Keratinocyte (primary cell): Measurements from ENCODE around the gene RBM44.

Source experiments
- EZH2 ChIP-seq: IDR thresholded peaks from one replicate; pipeline ENCODE4 v1.6.1; 2012; ENCODE audit warnings: inconsistent platforms, mild to moderate bottlenecking, low read length, moderate library complexity
- TF ChIP-seq, protein P1 (sequence below), 3 experiments: IDR thresholded peaks in 1 of 3; conservative IDR thresholded peaks in 1 of 3; optimal IDR thresholded peaks in 1 of 3; 2 replicates in 2 of 3; 3 replicates in 1 of 3; pipeline versions ENCODE3 to v1.5.1; 2011; ENCODE audit warnings: low read length in 3 of 3, mild to moderate bottlenecking in 3 of 3, moderate library complexity in 2 of 3, control low read depth in 1 of 3, inconsistent platforms in 1 of 3; ENCODE audit not compliant: insufficient read depth in 2 of 3; ENCODE audit errors: extremely low read depth in 1 of 3

DNA sequence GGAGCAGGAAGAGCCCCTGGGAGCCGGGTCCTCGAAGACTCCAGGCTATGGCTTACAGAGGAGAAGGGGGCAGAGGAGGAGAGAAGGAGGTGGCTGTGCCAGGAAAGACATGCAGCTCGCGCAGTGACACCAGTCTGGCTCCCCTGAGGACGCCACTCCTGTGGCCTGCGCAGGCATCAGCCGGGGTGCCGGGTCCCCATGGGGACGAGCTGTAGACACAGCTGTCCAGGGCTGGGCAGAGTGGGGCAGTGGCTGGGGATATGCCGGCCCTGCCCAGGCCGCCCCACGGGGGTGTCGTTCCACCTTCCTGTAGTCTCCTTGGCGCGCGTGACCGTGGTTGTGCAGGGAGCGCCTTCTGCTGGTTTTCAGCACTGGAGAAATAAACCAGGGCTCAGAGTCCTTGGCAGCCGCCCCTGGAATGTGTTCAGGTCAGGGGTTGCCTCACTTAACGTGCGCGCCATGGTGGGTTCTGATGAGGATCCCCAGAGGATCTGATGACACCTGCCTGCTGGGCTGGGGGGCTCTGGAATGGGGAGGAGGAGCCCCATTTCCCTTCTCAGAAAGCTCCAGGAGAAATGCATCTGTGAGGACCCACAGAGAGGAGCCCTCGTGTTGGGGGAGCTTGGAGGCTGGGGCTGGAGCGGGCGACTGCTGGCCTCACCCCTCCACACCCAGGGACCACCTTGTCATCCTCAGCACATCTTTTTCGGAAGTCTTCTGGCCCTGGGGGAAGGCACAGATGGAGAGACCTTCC, 87.5 kb downstream of the RBM44 start:
- TF ChIP-seq, protein P1, sequence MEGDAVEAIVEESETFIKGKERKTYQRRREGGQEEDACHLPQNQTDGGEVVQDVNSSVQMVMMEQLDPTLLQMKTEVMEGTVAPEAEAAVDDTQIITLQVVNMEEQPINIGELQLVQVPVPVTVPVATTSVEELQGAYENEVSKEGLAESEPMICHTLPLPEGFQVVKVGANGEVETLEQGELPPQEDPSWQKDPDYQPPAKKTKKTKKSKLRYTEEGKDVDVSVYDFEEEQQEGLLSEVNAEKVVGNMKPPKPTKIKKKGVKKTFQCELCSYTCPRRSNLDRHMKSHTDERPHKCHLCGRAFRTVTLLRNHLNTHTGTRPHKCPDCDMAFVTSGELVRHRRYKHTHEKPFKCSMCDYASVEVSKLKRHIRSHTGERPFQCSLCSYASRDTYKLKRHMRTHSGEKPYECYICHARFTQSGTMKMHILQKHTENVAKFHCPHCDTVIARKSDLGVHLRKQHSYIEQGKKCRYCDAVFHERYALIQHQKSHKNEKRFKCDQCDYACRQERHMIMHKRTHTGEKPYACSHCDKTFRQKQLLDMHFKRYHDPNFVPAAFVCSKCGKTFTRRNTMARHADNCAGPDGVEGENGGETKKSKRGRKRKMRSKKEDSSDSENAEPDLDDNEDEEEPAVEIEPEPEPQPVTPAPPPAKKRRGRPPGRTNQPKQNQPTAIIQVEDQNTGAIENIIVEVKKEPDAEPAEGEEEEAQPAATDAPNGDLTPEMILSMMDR (optimal IDR thresholded peaks at IDR 0.05 in 1 of 3, IDR thresholded peaks at IDR 0.05 in 1 of 3, conservative IDR thresholded peaks at IDR 0.05 in 1 of 3; ENCODE audit: extremely low read depth in 1 of 3, insufficient read depth in 2 of 3, low read length in 3 of 3): no peak
- no peak for TF ChIP-seq EZH2
